Activated naive CD4-positive, alpha-beta T cell treated with anti-CD3 and anti-CD28 coated beads, Interleukin-2, amount 50 U/mL, for 16 hours (primary cell): ENCODE measurements around the gene FKBP6.
"Not testable (repeated sequence)": the region's sequence is repeated elsewhere in the genome, so short reads cannot be mapped to it uniquely, and the experiment has no call there.

Experiments
- DNase-seq: peaks from one replicate; pipeline ENCODE4 v3.0.0-alpha.2; 2020

FKBP6 gene

DNA sequence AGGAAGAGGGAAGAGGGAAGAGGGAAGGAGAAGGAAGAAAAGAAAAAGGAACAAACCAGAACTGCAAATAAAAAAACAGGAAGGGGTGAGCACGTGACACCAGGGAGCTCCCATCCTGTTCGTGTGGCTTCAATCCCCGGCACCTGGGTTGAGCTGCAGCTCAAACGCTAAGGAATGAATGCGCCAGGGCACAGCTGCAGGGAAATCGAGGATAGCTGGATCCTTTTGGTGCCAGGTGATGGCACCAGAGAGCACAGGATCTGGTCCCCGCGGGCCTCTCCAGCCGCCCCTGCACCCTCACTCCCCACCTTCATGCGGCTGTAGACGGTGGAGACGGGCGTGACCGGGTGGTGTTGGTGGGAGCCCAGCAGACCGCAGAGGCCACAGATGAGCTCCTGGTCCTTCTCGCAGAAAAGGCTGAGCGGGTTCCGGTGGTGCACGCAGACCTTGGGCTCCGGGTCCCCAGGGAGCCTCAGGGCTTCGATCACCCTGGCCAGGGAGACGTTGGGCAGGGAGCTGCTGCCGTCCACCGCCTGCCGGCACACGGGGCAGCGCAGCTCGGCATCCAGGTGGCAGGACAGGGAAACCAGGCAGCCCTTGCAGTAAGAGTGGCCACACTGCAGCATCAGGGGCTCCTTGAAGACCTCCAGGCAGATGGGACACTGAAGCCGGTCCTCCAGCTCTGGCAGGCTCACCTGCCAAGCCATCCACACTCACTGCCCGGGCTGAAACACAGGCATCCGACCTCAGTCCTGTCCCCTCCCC lies 3.7 kb upstream of the FKBP6 start:
- peak; percentile 62 for DNase-seq

DNA sequence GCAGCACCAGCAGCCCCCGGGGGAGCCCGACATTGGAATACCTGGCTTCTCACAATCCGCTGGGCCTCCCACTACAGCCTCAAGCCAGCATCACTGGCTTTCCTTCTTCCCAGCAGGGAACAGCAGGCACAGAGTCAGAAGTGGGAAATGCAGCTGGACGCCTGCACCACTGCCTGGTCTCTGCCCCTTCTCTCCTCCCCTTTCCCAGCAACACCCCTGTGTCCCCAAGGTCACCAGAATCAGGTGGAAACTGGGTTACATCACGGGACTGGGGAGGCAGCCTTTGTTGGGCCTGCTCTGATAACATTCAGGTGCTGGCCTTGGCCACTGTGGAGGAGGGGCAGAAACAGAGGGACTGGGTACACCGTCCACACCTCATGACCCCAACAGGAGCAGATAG lies 2.5 kb upstream of the FKBP6 start:
- not testable (repeated sequence) for DNase-seq

DNA sequence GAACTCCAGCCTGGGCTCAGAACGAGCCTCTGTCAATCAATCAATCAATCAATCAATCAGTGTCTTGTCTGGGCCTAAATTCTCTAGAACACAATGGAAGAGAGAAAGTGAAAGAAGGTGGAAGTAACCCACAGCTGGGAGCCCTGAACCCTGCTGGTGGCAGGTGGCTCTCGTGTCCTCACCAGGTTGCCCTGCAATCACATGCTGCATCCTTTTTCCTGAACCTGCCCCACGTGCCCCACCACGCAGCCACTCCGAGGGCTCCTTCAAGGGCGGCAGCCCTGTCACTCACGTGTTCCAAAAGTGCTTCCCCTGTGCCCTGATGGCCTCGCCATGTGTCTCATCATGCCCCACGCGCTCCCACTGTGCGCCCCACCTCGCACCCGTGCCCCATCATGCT lies 512 bp upstream of the FKBP6 start:
- DNase-seq, result not testable (repeated sequence)

DNA sequence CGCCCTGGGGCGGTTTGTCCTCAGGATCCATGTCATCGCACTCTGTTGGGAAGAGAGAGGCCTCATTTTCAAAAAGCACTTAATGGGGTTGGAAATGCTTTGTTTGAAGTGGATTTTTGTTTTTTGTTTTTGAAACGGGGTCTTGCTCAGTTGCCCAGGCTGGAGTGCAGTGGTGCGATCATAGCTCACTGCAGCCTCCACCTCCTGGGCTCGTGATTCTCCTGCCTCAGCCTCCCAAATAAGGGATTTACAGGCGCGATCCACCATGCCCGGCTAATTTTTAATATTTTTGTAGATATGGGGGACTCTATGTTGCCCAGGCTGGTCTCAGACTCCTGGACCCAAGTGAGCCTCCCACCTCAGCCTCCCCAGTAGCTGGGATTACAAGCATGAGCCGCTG lies 735 bp downstream of the FKBP6 start:
- DNase-seq, result no peak

DNA sequence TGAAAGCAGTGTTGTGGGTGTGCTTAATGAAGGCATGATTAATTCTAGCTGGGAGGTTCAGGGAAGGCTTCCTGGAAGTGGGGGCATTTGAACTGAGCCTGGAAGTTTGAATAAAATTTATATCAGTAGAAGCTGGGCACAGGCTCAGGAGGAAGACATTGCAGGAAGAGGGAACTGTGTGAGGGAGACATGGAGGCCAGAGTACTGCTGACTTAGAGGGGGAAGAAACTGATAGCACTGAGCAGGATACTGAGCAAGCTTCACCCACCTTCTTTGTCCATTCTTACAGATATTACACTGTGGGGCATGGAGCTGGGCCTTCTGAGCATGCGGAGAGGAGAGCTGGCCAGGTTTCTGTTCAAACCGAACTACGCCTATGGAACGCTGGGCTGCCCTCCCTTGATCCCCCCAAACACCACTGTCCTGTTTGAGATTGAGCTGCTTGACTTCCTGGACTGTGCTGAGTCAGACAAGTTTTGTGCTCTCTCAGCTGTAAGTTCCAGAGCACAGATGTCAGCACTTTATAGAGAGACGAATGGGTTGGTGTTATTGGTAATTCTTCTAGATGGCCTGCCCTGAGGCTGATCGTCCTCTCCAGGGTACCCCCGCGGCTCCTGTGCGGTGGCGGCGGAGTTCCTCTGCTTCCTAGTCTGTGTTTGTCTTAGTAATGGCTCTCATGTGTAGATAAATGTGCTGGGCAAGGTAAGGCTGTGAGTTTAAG lies 2.1 kb downstream of the FKBP6 start:
- DNase-seq, result no peak

DNA sequence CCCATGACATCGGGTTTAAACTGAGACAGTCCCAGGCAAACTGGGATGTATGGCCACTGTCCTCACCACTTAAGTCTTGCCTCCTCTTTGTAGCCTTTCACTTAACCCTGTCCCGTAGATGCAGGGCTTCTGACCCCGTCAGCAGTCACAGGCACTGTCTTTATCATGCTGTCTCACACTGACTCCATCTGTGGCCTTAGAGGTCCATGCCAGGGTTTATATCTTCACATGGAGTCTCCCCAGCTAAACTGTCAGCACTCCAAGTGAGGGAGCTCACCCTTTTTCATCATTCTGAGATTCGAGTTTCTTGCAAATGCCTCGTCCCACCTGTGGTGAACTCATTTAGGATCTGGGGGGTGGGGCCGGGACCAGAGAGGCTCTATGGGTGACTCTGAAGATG lies 2.8 kb downstream of the FKBP6 start:
- no peak for DNase-seq

DNA sequence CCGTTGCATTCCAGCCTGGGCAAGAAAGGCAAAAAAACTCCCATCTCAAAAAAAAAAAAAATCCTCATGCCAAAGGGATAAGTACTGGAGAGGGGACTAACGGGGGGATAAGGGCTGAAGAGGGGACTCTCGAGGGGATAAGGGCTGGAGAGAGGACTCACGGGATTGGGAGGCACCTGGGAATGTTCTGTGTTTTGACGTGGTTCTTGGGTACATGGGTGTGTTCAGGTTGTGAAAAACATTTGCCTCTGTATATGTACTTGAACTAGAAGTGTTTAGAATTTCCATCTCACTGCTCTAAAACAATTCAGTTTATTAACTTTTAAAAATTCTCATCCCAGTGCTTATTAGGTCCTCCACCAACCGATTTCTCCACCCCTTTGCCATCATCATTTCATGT lies 4.5 kb downstream of the FKBP6 start:
- DNase-seq, result no peak

DNA sequence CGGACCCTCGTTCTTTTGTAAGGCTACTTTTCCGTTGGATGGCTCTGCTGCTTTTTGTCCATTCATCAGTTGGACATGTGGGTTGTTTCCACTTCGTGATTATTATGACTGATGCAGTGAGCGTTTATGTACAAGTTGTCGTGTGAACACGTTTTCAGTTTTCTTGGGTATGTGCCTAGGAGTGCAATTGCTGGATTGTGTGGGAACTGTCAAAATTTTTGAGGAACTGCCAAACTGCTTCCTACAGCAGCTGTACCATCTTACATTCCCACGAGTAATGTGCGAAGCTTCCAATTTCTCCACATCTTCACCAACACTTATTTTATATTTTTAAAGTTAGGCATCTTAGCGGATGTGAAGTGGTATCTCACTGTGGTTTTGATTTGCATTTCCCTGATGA lies 10.4 kb downstream of the FKBP6 start:
- DNase-seq, result no peak

DNA sequence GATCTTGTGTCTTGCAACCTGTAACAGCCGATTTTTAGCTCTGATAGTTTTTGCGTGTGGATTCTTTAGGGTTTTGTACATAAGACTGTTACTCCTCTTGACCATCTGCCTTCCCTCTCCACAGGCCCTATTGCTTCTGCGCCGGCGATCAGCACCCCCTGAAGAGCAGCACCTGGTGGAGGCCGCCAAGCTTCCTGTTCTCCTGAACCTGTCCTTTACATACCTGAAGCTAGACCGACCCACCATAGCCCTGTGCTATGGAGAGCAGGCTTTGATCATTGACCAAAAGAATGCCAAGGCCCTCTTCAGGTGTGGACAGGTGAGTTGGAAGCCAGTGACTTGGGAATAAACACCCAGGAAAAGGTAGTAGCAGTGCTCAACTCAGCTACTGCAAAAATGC lies 12.6 kb downstream of the FKBP6 start:
- DNase-seq, result no peak

DNA sequence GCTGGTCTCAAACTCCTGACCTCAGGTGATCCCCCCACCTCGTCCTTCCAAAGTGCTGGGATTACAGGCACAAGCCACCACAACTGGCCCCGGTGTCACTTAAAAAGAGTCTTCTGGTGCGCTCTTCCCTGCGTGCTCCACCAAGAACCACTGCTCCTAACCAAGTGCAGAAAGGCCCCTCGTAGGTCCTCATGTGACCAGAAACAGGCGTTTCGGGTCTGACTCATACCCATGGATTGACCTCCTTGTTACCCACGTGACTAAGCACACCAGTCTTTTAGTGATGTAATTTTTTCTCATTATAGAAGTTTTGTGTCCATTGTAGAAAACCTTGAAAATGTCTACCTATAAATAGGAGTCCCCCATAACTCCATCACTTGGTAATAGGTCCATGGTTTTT lies 13.9 kb downstream of the FKBP6 start:
- DNase-seq, result no peak

DNA sequence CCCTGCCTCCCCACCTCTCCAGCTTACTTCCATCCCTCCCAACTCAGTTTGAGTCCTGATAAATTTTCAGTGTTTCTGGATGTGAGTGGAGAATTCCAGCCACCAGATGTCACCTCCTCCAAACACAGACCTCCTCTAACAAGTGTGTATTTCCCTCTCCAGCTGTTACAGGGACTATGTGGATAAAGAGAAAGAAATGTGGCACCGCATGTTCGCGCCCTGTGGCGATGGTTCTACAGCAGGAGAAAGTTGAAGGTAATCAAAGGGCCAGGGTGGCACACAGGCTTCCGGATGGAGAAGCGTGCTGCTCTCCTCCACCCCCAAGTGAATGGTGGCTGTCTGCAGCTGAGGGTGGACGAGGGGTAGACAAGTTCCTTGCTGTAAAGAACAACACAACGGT lies 14.7 kb downstream of the FKBP6 start:
- DNase-seq, result no peak

DNA sequence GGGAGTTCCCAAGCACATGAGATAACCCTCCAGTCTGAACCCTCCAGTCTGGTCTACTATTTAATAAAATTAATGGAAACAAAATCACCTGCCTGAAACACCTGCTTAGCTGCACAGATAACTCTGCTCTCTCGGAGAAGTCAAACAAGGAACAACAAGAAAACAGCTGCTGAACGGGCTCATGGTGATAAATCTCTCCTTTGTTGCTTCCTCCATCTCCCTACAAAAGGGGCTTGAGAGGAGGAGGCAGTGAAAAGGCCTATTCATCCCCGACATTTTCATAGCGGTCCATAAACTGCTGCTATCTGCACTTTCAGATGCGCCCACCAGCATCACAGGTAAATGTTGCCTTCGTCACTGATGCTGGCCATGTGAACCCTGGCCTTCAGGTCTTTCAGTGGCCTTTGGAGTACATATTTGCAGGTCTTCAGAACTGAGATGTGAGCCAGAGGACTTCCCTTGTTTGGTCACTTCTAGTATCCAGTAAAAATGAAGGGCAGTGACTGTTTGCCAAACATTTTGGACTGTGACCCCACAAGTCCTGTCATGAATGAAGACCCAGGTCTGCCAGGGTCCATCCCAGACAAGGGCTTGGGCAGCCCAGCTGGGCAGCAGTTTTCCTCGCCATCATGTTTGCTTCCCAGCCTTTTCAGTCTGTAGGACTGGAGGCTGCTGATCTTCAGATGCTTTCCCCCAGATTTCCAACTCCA lies 15.9 kb downstream of the FKBP6 start:
- DNase-seq, result no peak

DNA sequence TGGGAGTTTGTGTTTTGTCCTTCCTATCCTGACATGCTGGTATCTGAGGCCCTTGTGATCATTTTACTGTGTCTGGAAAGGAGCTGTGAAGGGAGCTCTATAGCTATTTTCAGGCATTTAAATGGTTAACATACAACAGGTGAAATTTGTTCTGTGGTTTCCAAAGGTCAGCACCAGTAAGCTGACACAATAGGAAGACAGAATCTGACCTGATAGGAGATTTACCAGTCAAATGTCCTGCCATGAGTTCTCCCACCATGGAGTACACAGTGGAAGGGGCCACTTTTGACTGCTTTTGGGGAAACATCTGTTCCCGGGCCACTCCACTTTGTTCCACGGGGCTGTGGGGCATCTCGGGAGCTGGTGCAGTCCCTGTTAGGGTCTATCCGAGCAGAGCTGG lies 17.6 kb downstream of the FKBP6 start:
- no peak for DNase-seq

DNA sequence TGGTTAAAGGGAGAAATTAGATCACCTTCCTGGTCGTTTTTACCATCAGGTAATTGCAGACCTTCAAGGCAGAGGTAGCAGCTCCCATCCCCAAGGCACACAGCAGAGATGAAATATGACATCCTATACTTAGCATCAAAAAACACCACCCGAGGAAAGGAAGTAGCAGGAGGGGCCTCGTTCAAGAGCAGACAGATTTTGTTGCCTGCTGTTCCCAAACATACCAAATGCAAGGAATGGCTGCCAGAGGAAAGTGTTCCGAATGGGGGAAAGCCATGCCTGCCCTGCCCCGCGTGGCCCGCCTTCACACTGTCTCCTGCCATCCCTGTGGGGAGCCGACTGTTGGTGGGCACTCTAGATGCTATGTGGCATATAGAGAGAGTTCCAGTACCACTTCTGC lies 18.0 kb downstream of the FKBP6 start:
- no peak for DNase-seq

DNA sequence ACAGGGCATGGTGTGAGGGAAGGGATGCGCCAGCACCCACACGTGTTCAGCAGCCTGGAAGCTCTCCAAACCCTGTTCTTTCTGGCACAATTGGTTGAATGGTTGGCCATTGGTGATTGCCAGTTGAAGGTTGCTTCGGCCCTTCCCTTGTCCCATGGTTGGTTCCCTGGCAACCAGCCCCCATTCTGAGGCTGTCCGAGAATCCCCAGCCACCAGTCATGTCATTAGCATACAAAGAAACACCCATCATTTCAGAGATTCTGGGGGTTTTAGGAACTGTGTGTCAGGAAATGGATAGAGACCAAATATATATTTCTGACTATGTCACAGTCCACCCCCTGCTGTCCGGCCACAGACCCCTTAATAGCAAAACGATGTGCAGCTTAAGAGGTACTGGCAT lies 21.8 kb downstream of the FKBP6 start:
- DNase-seq, result no peak

DNA sequence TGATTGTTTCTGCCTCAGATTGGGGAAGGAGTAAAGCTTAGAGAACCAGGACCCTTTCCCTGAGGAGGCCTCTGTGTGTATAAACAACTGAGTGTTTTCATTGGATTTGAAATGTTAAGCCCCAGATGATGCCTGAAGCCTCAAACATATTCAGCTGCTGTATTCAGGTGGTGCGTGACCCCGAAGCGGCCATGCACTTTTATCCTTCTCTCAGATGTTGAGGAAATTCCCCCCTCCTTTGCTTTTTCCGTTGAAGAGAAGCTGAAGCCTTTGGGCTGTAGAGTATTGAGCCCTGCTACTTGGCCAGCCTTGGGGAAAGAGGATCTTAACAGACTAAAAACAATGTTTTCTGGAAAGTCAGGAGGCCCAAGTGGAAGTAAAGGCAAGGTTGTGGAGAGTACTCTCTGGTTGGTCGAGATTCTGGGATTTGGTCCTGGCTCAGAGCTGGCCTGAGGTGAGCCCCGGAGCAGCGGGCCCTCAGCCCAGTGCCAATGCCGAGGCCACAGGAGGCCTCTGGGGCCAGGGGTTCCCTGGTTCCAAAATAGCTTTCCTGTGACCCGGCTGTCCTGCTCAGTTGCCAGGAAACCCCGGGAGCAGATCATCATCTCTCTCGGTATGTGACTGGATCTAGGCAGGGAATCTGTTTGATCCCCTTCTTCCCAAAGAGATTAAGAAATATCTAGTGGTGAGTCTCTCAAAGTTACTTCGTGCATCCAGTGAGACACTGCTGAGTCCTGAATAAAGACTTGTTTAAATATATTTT lies 22.5 kb downstream of the FKBP6 start:
- DNase-seq, result no peak

DNA sequence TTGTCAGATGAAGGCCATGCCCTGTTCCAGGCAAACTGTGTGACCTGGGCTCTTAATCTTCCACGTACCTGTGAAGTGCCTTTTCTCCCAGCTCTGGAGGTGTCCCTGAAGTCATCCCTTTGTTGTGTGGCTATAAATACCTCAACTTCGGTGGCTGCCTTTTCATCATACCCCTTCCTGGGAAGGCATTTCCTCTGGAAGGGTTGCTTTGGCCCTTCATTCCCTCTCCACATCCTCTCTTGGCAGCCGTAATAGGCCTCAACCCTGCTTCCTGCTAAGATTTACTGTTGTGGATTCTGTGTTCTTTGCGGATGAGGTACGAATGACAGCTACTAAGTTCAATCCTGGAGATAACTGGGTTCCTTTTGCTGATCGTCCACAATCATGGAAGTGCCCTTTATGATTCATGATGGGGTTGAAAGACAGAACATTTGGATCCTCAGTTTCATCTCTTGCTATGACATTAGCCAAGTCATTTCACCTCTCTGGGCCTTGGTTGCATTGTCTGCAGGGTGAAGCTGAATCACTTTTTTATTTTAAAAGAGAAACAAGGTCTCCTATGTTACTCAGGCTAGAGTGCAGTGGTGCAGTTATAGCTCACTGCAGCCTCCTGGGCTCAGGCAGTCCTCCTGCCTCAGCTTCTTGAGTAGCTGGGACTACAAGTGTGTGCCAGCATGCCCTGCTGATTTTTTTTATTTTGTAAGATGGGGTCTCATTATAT lies 23.6 kb downstream of the FKBP6 start:
- DNase-seq, result no peak

DNA sequence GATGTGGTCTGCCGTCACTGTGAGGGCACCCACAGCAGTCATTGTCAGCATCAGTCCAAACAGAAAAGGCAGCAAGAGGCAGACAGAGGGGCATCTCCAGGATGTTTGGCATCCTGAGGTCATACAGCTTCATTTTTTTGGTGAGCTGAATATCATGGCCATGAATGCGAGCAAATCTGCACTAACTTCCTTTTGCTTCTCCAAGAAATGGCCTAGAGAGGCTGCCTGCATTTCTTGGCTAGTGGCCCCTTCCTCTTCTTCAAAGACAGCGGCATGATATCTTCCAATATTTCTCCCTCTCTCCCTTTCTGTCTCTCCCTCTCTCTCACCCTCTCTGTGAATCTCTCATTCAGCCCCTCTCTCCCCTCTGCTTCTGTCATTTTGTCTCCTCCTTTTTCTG lies 24.8 kb downstream of the FKBP6 start:
- no peak for DNase-seq

DNA sequence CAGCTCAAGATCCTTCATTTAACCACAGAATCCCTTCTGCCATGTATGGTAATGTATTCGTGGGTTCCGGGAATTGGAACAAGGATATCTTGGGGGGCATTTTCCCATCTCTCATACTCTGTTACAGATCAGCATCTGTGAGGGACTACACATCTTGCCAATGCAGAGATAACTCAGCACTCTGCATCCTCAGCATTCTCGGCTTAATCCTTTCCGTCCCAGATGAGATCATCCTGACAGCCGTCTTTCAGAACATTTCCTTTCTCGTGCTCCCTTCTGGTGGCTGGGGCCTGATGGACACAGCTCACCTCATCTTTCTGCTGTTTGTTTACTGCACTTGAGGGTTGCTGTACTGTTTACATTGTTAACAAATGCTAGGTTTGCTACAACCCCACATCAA lies 25.3 kb downstream of the FKBP6 start:
- DNase-seq, result no peak

DNA sequence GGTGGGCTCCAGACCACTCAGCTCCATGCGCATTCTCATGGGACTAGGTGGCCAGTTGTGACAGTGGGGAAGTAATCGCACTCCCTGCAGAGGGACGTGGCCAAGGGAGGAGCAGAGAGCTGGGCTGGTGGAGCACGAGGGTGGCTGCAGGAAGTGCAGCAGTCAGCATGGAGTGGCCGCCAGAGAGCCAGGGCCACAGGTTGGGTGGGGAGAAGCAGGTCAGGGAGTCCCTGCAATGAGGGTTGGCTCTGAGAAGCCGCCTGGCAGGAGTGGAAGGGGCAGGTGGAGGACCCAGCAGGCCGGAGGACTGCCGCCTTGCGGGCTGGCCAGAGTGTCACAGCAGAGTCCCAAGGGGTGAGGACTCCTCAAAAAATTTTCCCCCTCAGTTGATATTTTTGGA lies 26.2 kb downstream of the FKBP6 start:
- DNase-seq, result no peak

DNA sequence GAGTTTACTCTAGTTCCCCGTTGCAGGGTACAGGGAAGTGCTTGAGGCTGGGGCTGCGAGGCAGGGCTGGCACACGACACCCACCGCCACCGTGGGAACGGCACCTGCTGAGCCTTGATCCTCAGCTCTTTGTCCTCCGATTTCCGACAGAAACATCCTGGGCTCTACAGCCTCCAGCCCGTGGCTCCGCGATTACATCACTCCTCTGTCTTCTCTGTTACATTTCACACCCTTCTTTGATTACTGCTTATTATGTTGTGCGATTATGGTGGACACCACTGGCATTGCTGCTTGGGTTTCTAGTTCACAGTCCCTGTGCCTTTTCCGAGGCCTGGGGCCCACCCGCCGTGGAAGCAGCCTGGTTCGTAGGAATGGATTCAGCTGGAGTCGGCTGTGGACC lies 26.9 kb downstream of the FKBP6 start:
- DNase-seq, result no peak

DNA sequence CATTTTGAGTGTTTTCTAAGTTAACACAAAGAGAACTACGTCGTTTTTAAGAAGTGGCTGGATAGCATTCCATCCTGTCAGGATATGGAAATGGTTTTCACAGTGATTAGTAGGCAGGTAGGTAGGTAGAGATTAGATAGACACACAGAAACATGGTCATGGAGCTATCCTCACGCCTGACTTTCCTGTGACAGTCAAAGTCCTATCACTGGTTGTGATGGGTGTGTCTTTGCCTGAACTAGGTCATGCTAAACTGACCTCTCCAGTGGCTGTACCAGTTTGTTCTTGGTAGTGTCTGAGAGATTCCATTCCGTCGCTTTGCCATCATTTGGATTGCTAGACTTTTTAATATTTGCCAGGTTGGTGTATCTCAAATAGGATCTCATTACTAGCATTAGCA lies 28.2 kb downstream of the FKBP6 start:
- no peak for DNase-seq
